ENCODE data around the gene RBM17.

- TF ChIP-seq CTCF (IDR thresholded peaks at IDR 0.05 in 2 of 3, conservative IDR thresholded peaks at IDR 0.05 in 1 of 3; ENCODE audit: control insufficient read depth in 2 of 3, extremely low read depth in 1 of 3, insufficient read depth in 1 of 3, low read depth in 3 of 3, low read length in 3 of 3) = no peak
- no peak for TF ChIP-seq USF1 (IDR thresholded peaks at IDR 0.05; ENCODE audit: borderline replicate concordance, extremely low read length, insufficient read depth, low read depth, low read length)
- no peak for TF ChIP-seq POU2F2 (IDR thresholded peaks at IDR 0.05; ENCODE audit: borderline replicate concordance, low read depth, low read length)
- TF ChIP-seq MAX (IDR thresholded peaks at IDR 0.05; ENCODE audit: low read depth, low read length) = no peak
- TF ChIP-seq HDAC6 (IDR thresholded peaks at IDR 0.05; ENCODE audit: unreplicated experiment) = no peak
- TF ChIP-seq NR2C2 (IDR thresholded peaks at IDR 0.05; ENCODE audit: borderline replicate concordance, control insufficient read depth, insufficient read length, low read depth) = no peak
- TF ChIP-seq RAD51 (IDR thresholded peaks at IDR 0.05) = no peak
- no peak for TF ChIP-seq CHD2 (IDR thresholded peaks at IDR 0.05; ENCODE audit: borderline replicate concordance, low read depth, low read length)
- no peak for TF ChIP-seq MEF2A (IDR thresholded peaks at IDR 0.05; ENCODE audit: insufficient read depth, low read depth, low read length)
- TF ChIP-seq TBL1XR1 (IDR thresholded peaks at IDR 0.05; ENCODE audit: low read depth, low read length) = no peak
- no peak for TF ChIP-seq NRF1 (conservative IDR thresholded peaks at IDR 0.05; ENCODE audit: low read depth, low read length)
These were observed 11.7 kb upstream of the RBM17 start for GRCh38 chr10:6077071-6077675.
